Activated CD4-positive, alpha-beta T cell treated with anti-CD3 and anti-CD28 coated beads for 1 hour (primary cell): Measurements from ENCODE around the gene PRCP.

ENCODE experiments used
- DNase-seq: peaks from one replicate; pipeline ENCODE4 v3.0.0-alpha.2; 2020

Gene PRCP

GRCh38 chr11:82906236-82906635 is 6.0 kb upstream of the PRCP start:
- DNase-seq, result no peak

DNA sequence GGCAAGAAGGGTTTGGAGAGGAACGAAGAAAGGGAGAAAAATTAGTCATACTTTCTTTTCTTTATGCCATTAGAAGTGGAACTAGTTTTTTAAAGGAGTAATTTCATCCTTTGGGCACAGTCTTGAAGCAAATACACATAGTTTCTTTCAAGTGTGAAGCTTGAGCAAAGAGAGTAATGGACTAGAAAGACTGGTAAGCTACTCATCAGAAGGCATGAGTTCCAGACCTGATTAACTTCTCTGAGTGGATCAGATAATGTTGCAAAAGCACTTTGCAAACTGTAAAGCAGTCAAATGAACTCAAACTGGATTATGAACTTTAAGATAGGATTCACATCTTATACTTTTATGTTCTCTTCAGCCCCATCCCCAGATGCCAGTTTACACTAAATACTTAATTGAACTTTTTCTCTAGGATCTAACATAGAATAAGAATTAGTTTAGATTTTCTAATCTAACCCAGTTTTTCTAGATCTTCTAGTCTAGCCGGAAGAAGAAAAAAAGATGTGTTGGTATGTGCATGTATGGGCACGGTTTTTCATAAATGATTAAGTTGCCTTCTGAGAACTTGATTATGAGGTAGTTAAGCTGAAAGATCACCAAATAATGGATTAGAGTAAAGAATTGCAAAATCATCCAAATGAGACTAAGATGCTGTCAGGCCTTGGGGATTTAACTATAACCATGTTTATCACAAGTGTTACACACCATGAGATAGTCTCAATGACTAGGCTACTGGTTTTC is 3.8 kb upstream of the PRCP start:
- no peak for DNase-seq

GRCh38 chr11:82902880-82903279 is 2.6 kb upstream of the PRCP start:
- DNase-seq, result no peak

DNA sequence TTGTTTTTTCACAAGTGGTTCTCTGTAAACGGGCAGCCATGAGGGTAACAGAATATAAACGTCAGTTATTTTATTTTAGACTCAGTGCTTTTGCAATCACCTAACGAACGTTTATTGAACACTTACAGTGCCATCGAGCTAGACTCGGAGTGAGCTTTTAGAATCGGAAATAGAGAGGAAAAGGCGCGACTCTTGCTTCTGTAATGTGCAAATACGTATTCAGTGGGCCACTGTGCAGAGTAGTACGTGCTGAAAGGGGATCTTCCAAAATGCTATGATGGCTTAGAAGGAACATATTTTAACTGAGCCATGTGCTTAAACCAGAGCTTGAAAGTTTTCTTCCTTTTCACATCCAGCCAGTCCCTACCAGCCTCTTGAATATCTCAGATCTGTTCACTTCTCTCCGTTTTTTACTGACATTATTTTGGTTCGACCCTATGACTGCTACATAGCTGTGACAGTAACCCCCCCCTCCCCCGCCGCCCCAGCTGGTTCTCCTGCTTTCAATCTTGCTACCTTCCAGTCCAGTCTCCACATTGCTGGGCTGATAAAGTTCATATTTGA is 1.8 kb upstream of the PRCP start:
- no peak for DNase-seq

GRCh38 chr11:82901165-82901921 is 1.1 kb upstream of the PRCP start, which contains the start of gene DDIAS:
DDIAS (plus strand) TSS chr11:82901736; CDS start chr11:82914739, 13,003 bp downstream.
- DNase-seq, result peak; percentile 84

DNA sequence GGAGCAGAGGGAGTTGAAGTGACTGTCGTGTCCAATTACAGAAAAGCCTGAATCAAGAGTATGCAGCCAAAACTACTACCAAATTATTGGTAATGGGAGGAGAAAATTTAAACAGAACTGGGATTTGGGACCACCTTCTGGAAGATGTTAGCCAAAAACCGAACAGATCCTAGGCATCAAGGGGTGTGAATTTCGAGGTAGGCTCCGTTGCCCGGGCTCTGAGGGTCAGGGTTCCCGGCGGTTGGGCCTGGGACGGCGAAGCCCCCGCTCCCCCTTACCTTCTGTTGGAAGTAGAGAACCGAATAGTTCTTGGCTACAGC is 313 bp downstream of the PRCP start:
- no peak for DNase-seq

DNA sequence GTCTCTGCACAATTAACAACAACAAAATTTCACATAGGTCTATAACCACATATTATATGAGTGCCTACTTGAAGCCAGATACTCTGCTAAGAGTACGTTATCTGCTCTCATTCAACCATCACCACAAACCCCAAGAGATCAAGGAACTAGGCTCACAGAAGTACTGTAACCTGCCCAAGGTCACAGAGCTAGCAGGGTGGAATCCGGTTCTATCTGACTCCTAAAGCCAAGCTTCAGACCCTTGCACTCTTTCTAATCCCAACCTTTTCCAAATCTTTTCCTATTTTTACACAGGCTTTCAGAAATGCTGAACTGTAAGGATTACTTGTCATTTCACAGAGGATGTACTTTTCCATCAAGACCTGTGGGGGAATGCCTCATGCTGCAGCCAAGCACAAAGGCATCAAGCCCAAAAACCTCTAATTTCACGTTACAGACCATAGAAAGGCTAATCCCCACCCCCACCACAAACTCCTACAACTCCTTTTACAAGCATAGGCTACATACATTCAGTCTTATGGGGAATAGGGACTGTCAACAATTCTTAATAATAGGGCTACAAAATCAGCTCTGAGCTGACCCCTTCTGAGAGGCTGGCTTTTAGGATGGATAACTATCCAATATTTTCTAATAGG is 927 bp downstream of the PRCP start:
- no peak for DNase-seq

- DNase-seq, result no peak
These were observed 2.0 kb downstream of the PRCP start for GRCh38 chr11:82898241-82898640.

DNA sequence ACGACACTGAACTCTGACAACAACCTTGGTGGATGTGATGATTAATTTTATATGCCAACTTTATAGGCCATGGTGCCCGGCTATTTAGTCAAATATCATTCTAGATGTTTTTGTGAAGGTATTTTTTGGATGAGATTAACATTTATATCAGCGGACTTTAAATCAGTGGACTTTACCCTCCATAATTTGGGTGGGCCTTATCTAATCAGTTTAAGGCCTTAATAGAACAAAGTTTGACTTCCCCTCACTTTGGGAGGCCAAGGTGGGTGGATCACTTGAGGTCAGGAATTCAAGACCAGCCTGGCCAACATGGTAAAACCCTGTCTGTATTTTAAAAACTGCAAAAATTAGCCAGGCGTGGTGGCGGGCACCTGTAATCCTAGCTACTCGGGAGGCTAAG is 4.0 kb downstream of the PRCP start:
- DNase-seq, result no peak

- no peak for DNase-seq
These were observed 4.7 kb downstream of the PRCP start for GRCh38 chr11:82895437-82896091.

GRCh38 chr11:82892611-82893169 is 7.5 kb downstream of the PRCP start:
- no peak for DNase-seq

DNA sequence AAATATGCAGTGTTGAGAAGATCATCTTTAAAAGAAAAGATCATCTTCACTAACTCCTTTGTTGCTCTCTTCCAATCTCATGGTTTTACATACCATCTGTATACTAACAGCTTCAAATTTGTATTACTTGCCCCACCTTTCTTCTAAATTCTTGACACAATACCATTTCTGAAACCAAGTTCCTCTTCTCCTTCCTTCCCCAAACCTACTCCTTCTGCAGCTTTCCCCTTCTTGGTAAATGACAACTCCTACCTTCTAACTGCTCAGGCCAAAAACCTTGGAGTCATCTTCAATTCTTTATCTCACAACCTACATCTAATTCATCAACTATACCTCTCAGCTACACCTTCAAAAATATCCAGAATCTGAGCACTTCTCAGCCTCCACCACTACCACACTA is 9.3 kb downstream of the PRCP start:
- no peak for DNase-seq

DNA sequence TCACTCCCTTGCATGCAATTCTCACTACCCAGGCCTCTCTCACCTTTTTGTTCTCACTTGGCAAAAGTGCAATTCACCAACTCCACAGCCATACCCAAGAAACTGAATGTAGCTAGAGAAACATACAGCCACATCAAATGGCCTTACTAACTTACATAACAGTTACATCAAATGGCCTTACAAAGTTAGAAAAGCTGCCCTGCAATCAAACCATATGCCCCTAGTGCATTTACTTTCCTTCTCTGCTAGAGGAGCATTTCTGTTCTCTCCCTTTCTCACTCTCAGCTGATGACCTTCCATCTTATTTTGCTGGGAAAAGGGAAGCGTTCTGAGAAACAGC is 10.3 kb downstream of the PRCP start:
- DNase-seq, result no peak

DNA sequence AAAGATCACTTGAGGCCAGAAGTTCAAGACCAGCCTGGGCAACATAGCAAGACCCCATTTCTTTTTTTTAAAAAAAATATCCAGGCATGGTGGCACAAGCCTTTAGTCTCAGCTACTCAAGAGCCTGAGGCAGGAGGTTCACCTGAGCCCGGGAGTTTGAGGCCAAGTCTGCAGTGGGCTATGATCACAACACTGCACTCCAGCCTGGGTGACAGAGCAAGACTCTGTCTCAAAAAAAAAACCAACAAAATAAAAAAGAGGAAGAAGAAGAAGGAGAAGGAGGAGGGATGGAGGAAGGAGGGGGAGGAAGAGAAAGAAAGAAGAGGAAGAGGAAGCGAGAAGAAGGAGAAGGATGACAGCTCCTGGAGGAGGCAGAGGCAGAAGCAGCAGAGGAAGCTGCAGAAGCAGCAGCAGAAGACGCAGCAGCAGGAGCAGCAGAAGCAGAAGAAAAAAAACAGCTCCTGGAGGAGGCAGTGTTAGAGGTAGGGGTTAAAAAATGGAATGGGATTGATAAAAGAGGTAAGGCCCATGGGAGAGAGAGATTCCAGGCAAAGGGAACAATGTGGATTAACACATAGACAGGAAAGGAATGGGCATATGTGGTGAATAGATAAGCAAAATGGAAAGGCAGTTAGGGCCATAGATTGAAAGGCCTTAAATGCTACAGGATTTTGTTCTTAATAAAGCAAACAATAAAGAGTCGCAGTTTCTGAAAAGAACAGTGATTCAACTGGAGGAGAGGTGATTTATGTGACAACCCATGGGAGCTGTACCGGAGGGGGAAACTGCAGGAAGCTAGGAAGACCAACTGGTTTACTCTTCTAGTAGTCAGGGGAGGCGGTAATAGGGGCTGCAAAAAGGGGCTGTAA is 10.9 kb downstream of the PRCP start:
- DNase-seq, result no peak

DNA sequence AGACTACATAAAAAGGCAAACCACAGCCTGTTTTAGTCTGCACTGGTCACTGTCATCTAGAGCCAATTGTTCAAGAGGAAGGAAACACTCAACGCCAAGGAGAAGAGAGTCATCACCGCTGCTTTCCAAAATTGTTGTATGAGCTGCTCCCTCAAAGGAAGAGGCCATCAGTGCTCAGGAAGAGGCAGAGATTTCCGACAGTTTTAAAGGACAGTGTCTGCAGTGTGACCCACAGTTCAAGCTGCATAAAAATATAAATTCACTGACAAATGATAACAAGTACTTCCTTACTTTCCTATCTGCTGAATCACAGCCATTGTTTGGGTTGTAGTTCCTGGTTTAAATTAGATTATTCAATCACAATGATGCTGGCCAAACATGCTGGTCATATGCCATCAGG is 16.4 kb downstream of the PRCP start:
- DNase-seq, result no peak

DNA sequence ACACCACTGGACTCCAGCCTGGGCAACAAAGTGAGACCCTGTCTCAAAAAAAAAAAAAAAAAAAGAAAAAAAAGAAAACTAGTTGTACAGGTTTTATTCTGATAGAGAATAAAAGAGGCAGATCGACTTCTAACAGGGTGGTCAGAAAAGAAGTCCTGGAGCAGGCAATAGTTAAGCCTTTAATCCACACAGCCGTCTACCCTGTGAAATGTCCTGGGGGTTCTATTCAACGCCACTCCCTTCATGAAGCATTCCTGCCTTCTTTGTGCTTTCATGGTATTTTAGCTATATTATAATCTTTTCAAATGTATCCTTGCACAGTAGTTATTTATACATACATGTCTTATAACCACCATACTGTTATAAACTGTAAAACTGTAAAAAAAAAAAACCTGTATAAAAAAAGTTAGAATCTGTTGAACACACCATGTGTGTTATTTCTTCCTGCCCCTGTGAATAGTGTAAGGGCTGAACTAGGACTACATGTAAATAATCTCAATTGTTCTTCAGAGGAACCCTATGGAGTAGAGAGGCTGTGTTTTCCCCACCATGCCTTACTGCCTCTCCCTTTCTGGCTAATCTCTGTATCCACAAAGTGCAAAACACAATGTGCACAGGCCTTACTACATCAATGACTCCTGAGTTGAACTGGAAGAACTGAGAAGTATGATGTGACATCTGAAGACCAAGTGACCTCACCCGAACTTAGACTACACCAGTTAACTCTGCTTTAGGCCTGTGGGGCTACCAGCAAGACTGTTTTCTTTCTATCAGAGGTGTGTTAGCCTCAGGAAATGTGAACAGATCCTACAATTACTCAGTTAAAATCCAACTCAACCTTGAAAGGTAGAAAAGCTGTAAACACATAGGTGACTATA is 25.3 kb downstream of the PRCP start:
- DNase-seq, result no peak

GRCh38 chr11:82873919-82874333 is 26.3 kb downstream of the PRCP start:
- no peak for DNase-seq

GRCh38 chr11:82872377-82873150 is 27.7 kb downstream of the PRCP start:
- no peak for DNase-seq

DNA sequence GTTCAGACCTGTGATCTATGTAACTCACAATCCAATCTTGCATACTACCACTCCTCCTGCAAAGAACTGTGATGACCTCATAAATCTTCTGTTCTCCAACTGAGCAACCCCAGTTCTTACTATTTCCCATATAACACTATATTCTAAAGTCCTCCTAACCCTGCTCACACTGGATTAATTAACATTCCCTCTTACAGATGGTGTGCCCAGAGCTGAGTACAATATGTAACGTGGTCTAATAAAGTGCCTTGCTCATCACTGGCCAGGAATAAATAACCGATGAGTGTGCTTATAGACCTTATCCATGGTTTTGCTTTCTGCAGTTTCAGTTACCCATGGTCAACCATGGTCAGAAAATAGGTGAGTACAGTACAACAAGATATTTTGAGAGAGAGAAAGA is 28.6 kb downstream of the PRCP start:
- no peak for DNase-seq

DNA sequence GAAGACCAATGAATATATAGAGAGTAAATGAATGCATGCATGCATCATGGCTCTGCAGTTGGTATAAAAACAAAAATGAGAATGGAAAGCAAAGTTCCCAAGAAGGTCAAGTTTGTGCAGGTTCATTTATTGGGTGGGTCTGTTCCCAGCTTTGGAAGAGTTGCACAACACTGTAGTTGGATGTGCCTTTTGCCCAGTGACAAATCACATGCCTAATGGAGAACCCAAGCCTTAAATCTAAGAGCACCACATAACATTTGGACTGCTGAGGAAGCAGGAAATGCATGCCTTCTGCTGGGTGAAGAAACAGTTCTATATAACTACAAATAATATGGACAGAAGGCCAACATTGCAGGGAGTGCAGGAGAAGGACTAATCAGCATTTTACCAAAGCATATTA is 30.6 kb downstream of the PRCP start:
- DNase-seq, result no peak
